Body of pancreas (tissue), 4 donors: ENCODE results near the gene CCR7.

ENCODE experiments used
- CTCF ChIP-seq, 7 experiments: fragments of 450-650 bp in 4 of 7; fragments of 200-600 bp in 3 of 7; sonication (generic) in 3 of 7; IDR thresholded peaks; one replicate each; pipeline ENCODE4 v1.5.1; 2016 to 2019; ENCODE audit warnings: antibody characterized with exemption in 7 of 7
- POLR2A ChIP-seq, 3 donors: fragments of 450-650 bp; IDR thresholded peaks; one replicate each; pipeline ENCODE4 v1.6.1; 2016; ENCODE audit warnings: antibody characterized with exemption in 3 of 3, mild to moderate bottlenecking in 2 of 3

- TF ChIP-seq POLR2A (IDR thresholded peaks at IDR 0.05) (no peak), CTCF (IDR thresholded peaks at IDR 0.05) (no peak)
Measured at GRCh38 chr17:40515491-40516041, 49.7 kb downstream of the CCR7 start.
